Measurements from ENCODE around the gene BLMH.

DNA sequence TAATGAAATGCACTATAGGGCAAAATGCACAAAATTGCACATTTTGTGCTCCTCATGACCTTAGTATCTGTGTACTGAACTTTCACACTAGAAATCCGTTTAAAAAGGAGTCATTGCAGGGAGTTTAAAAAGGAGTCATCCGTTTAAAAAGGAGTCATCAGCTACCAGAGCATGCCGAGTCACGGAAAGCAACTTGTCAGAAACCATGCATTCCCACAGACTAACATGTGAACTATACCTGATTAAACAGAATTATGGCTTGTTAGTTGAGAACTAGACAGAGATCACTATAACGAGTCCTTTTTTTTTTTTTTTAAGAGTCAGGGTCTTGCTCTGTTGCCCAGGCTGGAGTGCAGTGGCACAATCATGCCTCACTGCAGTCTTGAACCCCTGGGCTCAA lies 92.1 kb downstream of the BLMH start:
- TF ChIP-seq, protein P1, sequence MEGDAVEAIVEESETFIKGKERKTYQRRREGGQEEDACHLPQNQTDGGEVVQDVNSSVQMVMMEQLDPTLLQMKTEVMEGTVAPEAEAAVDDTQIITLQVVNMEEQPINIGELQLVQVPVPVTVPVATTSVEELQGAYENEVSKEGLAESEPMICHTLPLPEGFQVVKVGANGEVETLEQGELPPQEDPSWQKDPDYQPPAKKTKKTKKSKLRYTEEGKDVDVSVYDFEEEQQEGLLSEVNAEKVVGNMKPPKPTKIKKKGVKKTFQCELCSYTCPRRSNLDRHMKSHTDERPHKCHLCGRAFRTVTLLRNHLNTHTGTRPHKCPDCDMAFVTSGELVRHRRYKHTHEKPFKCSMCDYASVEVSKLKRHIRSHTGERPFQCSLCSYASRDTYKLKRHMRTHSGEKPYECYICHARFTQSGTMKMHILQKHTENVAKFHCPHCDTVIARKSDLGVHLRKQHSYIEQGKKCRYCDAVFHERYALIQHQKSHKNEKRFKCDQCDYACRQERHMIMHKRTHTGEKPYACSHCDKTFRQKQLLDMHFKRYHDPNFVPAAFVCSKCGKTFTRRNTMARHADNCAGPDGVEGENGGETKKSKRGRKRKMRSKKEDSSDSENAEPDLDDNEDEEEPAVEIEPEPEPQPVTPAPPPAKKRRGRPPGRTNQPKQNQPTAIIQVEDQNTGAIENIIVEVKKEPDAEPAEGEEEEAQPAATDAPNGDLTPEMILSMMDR (IDR thresholded peaks at IDR 0.05): no peak
- no peak for TF ChIP-seq SIN3A (IDR thresholded peaks at IDR 0.05; ENCODE audit: borderline replicate concordance, low read depth, low read length)
